GM12874 (cell line): ENCODE data around the gene PILRA.

Source experiments
- TF ChIP-seq, protein P1 (sequence below): IDR thresholded peaks from 2 replicates; pipeline ENCODE4 v1.5.1; 2011; ENCODE audit warnings: low read depth, mild to moderate bottlenecking, control low read depth, low read length, moderate library complexity; ENCODE audit not compliant: insufficient read depth

PILRA gene

DNA sequence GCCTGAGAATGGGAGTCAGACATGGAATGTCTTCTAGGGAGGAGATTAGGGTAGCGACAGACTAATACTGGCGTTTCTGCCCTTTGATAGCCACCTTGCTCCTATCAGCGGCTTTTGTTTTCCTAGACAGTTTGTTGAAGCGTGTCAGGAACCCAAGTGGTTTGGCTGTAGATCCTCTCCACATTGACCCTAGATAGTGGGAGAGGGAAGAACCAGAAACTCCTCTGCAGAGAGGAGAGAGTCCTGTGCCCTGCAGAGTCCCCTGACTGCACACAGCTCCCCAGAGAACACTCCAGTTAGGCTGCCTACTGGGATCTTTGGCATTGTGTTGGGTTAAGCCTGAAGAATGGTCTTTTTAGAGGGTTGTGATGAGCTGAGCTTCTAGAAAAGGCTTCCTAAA is 58.8 kb downstream of the PILRA start:
- TF ChIP-seq, protein P1, sequence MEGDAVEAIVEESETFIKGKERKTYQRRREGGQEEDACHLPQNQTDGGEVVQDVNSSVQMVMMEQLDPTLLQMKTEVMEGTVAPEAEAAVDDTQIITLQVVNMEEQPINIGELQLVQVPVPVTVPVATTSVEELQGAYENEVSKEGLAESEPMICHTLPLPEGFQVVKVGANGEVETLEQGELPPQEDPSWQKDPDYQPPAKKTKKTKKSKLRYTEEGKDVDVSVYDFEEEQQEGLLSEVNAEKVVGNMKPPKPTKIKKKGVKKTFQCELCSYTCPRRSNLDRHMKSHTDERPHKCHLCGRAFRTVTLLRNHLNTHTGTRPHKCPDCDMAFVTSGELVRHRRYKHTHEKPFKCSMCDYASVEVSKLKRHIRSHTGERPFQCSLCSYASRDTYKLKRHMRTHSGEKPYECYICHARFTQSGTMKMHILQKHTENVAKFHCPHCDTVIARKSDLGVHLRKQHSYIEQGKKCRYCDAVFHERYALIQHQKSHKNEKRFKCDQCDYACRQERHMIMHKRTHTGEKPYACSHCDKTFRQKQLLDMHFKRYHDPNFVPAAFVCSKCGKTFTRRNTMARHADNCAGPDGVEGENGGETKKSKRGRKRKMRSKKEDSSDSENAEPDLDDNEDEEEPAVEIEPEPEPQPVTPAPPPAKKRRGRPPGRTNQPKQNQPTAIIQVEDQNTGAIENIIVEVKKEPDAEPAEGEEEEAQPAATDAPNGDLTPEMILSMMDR = no peak

DNA sequence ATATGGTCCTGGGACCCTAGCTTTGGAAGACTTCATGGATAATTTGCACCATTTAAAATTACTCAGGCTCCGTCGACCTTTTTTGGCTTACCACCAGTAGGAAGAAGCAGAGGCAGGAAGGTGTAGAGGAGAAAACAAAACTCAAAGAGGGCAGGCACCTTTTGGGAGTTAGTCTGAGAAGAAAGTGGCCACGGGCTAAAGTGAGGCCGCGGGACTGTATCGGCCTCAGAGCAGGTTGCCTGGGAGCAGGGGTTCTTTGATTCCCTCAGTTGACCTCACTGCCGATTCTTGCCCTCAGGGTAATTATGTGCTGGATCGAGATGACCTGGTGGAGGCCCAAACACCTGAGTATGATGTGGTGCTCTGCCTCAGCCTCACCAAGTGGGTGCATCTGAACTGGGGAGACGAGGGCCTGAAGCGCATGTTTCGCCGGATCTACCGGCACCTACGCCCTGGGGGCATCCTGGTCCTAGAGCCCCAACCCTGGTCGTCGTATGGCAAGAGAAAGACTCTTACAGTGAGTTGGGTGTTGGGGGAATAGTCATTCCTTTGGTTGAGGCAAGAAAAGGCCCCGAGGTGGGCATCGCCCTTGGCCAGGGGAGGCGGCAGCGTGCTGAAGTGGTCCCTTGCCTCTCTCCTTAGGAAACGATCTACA is 59.5 kb downstream of the PILRA start:
- TF ChIP-seq, protein P1 = no peak

DNA sequence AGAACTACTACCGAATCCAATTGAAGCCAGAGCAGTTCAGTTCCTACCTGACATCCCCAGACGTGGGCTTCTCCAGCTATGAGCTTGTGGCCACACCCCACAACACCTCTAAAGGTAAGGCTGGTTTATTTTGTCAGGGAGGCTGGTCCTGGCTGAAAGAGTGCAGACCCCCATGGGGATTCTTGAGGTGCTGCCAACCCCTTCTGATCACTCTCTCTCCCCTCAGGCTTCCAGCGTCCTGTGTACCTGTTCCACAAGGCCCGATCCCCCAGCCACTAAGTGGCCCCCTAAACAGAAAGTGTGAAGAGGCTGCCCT is 59.9 kb downstream of the PILRA start:
- TF ChIP-seq, protein P1 = no peak

DNA sequence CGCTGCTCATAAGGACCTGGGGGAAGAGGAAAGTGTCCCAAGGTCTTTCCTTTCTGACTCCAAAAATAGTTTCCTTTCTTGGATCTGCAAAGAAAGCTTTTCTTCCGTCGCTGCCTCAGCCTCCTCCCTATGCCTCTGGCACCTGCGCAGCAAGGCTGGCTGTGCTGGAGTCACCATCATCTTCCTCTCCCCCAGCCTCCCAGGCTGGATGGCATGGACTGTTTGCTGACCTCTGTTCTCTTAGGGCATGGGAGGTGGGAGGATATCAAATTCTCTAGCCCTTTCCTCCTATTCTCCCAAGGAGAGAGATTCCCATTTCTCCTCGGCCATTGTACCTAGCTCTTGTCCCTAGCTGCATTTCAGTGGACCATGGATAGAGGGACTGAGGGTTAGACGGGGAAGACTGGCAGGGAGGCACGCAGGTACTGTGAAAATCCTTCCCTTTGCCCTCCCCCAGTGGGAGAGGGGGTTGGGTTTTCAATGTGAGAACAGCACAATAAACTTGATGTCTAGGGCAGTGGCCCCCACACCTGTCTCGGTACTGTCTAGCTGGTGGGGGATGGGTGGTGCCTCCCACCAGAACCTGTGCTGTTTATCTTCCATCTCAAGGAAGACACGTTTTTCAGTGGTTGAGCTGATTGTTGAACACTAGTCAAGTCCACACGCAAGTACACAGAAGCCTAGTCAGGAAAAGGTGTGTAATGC is 60.5 kb downstream of the PILRA start:
- TF ChIP-seq, protein P1 = no peak

DNA sequence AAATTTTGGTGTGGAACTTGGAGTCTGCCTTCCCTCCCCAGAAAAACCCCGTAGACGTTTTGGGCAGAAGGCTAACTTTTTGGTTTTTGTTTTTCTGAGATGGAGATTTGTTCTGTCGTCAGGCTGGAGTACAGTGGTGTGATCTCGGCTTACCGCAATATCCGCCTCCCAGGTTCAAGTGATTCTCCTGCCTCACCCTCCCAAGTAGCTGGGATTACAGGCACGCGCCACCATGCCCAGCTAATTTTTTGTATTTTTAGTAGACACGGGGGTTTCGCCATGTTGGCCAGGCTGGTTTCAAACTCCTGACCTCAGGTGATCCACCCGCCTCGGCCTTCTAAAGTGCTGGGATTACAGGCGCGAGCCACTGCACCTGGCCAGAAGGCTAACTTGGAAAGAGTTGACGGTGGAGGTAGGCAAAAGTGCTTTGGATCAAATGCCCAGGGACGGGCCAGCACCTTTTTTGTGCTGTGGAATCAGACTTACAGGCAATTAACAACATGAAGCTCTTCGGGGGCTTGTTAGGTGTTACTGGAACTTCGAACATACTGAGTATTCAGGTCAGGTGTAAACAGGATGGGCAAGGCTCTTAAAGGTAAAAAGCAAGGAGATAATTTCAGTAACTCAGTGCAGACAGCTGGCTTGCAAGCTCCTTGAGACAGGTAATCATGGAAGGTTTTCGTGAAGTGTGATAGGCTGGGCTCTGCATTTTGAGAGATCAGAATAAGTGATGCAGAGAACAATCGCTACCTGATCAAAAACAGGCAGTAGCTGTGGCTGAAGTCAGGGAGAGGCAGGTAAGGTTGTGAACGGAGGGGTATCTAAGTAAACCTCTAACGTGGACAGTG is 61.2 kb downstream of the PILRA start:
- TF ChIP-seq, protein P1 = no peak

DNA sequence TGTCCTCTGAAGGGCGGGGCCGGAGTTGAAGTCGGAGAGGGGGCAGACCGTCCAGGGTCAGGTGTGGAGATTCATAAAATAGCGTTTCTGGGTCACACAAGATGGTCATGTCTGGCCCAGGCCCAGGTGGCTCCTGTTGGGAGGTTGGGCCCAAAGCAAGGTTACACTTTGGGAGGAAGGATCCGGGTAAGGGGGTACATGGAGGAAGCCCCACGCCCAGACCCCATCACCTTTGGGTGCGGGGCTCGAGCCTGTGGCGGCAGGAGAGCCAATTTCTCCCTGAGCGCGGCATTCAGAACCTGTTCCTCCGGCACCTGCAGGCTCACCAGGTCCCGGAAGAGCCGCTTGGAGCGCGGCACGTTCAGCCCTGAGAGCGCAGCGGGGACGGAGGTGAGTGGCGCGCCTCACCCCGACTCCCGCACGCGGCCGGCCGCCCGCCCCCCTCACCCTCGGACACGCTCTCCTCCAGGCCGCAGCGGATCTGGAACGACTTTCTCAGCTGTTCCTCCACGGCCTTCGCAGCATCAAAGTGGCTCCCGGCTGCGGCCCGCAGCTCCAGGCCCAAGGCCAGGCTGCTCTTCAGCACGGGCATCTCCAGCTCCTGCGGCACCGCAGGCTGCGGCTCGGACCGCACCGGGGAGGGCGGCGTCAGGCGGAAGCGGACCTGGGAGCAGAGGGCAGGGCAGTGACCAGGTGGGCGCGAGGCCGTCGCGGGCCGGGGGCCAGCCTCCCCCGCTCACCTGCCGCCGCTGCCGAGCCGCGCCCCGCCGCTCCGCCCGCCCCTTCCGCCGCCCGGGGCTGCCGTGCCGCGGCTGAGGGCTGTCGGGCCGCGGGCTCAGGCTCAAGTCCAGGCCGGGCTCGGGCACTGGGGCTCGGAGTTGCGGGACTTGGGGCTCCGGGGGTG is 62.4 kb downstream of the PILRA start:
- TF ChIP-seq, protein P1 = no peak
